OCI-LY1 (cell line): ENCODE data around the gene SNX5.

Experiments
- H2AFZ ChIP-seq: fragments of 200-600 bp; sonication (generic), shearing (Covaris generic); 2 replicates; pipeline ENCODE4 v1.6.0; 2014; ENCODE audit warnings: antibody characterized with exemption, mild to moderate bottlenecking, low read length
- H3F3A ChIP-seq: fragments of 200-600 bp; sonication (generic), shearing (Covaris generic); 2 replicates; pipeline ENCODE4 v1.6.0; 2014; ENCODE audit warnings: mild to moderate bottlenecking, antibody characterized with exemption, low read length, moderate library complexity; ENCODE audit not compliant: insufficient read depth
- H3K27ac ChIP-seq: fragments of 200-600 bp; sonication (generic); 2 replicates; pipeline ENCODE4 v1.5.1; 2014; ENCODE audit warnings: low read length, mixed run types, mild to moderate bottlenecking, low read depth; ENCODE audit not compliant: poor library complexity, severe bottlenecking
- H3K27me3 ChIP-seq: fragments of 200-600 bp; sonication (generic); 2 replicates; pipeline ENCODE4 v1.6.0; 2014; ENCODE audit warnings: antibody characterized with exemption, mild to moderate bottlenecking, low read length, moderate library complexity; ENCODE audit not compliant: insufficient read depth
- H3K36me3 ChIP-seq: fragments of 200-600 bp; sonication (generic); 2 replicates; pipeline ENCODE4 v1.6.1; 2014; ENCODE audit warnings: mild to moderate bottlenecking, antibody characterized with exemption, low read length, moderate library complexity, mixed read lengths; ENCODE audit not compliant: insufficient read depth
- H3K4me1 ChIP-seq: fragments of 200-600 bp; sonication (generic); 2 replicates; pipeline ENCODE4 v1.5.1; 2014; ENCODE audit warnings: mild to moderate bottlenecking, low read length, moderate library complexity; ENCODE audit not compliant: insufficient read depth, severe bottlenecking
- H3K4me2 ChIP-seq: fragments of 200-600 bp; sonication (generic), shearing (Covaris generic); 2 replicates; pipeline ENCODE4 v1.6.1; 2014; ENCODE audit warnings: low read length
- H3K4me3 ChIP-seq: fragments of 200-600 bp; sonication (generic); 2 replicates; pipeline ENCODE4 v1.5.1; 2014; ENCODE audit warnings: low read length, low read depth, mild to moderate bottlenecking, mixed read lengths; ENCODE audit not compliant: poor library complexity, severe bottlenecking
- H3K79me2 ChIP-seq: fragments of 200-600 bp; shearing (Covaris generic); 2 replicates; pipeline ENCODE4 v1.6.1; 2016; ENCODE audit warnings: mixed run types, low read length, mixed read lengths; ENCODE audit not compliant: insufficient read depth
- H3K9ac ChIP-seq: fragments of 200-600 bp; sonication (generic), shearing (Covaris generic); 2 replicates; pipeline ENCODE4 v1.6.1; 2014; ENCODE audit warnings: mild to moderate bottlenecking, low read length, mixed read lengths
- H3K9me2 ChIP-seq: fragments of 200-600 bp; sonication (generic), shearing (Covaris generic); 2 replicates; pipeline ENCODE4 v1.6.1; 2014; ENCODE audit warnings: low read depth, mild to moderate bottlenecking, low read length, mixed read lengths
- H3K9me3 ChIP-seq: fragments of 200-600 bp; shearing (Covaris generic); 2 replicates; pipeline ENCODE4 v1.6.1; 2014; ENCODE audit warnings: low read length, mixed read lengths
- H4K20me1 ChIP-seq: fragments of 200-600 bp; sonication (generic), shearing (Covaris generic); 2 replicates; pipeline ENCODE4 v1.6.0; 2016; ENCODE audit warnings: mild to moderate bottlenecking, low read length; ENCODE audit not compliant: insufficient read depth
- EZH2 ChIP-seq: fragments of 200-600 bp; sonication (generic), shearing (Covaris generic); IDR thresholded peaks from 2 replicates; pipeline ENCODE4 v1.8.0; 2017; ENCODE audit warnings: borderline replicate concordance, mixed run types, mild to moderate bottlenecking, antibody characterized with exemption, low read length, moderate library complexity, mixed read lengths
- TF ChIP-seq, protein P1 (sequence below): fragments of 200-600 bp; sonication (generic), shearing (Covaris generic); IDR thresholded peaks from 2 replicates; pipeline ENCODE4 v1.5.1; 2017; ENCODE audit warnings: mild to moderate bottlenecking, antibody characterized with exemption, low read length, moderate library complexity, mixed read lengths

Gene SNX5

DNA sequence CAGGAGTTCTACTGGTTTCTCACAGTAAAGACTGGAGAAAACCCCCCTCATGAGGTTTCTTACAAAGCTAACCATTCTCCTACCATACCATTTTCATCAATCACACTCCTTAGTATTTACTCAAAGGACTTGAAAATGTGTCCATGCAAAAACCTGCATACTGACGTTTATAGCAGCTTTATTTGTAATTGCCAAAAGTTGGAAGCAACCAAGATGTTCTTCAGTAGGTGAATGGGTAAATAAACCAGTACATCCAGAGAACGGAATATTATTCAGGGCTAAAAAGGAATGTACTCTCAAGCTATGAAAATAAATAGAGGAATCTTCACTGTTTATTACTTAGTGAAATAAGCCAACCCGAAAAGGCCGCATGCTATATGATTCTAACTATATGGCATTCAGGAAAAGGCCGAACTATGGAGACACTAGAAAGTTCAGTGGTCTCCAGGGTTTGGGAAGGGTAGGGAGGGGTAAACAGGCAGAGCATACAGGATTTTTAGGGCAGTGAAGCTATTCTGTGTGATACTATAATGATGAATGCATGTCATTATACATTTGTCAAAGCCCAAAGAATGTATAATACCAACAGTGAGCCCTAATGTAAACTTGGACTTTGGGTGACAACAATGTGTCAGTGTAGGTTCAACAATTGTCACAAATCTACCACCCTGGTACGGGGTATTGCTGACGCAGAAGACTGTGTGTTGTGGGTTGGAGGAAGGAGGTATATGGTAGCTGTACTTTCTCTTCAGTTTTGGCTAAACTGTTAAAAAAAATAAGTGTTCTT lies 50.6 kb downstream of the SNX5 start:
- Histone ChIP-seq H3K9me3 (no peaks in the 10 kb centered on the region), H3K9ac (no peak overlapping the region), H3K36me3 (no peaks in the 10 kb centered on the region)

GRCh38 chr20:17916433-17916891 lies 52.1 kb downstream of the SNX5 start:
- H3K79me2 ChIP-seq = no peaks in the 10 kb centered on the region
- no peaks in the 10 kb centered on the region for H3K36me3 ChIP-seq
- no peak for TF ChIP-seq EZH2
- TF ChIP-seq, protein P1, sequence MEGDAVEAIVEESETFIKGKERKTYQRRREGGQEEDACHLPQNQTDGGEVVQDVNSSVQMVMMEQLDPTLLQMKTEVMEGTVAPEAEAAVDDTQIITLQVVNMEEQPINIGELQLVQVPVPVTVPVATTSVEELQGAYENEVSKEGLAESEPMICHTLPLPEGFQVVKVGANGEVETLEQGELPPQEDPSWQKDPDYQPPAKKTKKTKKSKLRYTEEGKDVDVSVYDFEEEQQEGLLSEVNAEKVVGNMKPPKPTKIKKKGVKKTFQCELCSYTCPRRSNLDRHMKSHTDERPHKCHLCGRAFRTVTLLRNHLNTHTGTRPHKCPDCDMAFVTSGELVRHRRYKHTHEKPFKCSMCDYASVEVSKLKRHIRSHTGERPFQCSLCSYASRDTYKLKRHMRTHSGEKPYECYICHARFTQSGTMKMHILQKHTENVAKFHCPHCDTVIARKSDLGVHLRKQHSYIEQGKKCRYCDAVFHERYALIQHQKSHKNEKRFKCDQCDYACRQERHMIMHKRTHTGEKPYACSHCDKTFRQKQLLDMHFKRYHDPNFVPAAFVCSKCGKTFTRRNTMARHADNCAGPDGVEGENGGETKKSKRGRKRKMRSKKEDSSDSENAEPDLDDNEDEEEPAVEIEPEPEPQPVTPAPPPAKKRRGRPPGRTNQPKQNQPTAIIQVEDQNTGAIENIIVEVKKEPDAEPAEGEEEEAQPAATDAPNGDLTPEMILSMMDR = no peak
- peaks cover 4% of the 10 kb centered on the region; the same call in 1 of the 2 replicates for H3K27me3 ChIP-seq
- H3K9ac ChIP-seq = no peak overlapping the region
- H3F3A ChIP-seq = no peaks in the 10 kb centered on the region
- H3K27ac ChIP-seq = no peak overlapping the region
- H2AFZ ChIP-seq = no peak overlapping the region
- no peak overlapping the region for H3K4me2 ChIP-seq
- H4K20me1 ChIP-seq = no peaks in the 10 kb centered on the region
- H3K9me2 ChIP-seq = no peaks in the 10 kb centered on the region
- H3K9me3 ChIP-seq = no peaks in the 10 kb centered on the region
- H3K4me1 ChIP-seq = no peaks in the 10 kb centered on the region
- no peak overlapping the region for H3K4me3 ChIP-seq

More for the DNA sequence above, 50.6 kb downstream of the SNX5 start:
- Histone ChIP-seq H3K9me2 (no peaks in the 10 kb centered on the region), H3K27me3 (peaks cover 4% of the 10 kb centered on the region; the same call in 1 of the 2 replicates), H3K4me1 (no peaks in the 10 kb centered on the region), H4K20me1 (no peaks in the 10 kb centered on the region), H3K4me3 (no peak overlapping the region), H3F3A (no peaks in the 10 kb centered on the region), H3K79me2 (no peaks in the 10 kb centered on the region), H2AFZ (no peak overlapping the region), H3K27ac (no peak overlapping the region), H3K4me2 (no peak overlapping the region)
- TF ChIP-seq EZH2 = no peak
- TF ChIP-seq, protein P1 = no peak

- no peaks in the 10 kb centered on the region for H3K79me2 ChIP-seq
- no peak overlapping the region for H3K4me3 ChIP-seq
- no peaks in the 10 kb centered on the region for H3K9me3 ChIP-seq
- no peak overlapping the region for H3K4me2 ChIP-seq
- no peaks in the 10 kb centered on the region for H3K4me1 ChIP-seq
- H3K9ac ChIP-seq = no peak overlapping the region
- H3K27ac ChIP-seq = no peak overlapping the region
- H4K20me1 ChIP-seq = no peaks in the 10 kb centered on the region
- peaks cover 10% of the 10 kb centered on the region; the same call in 1 of the 2 replicates for H3K27me3 ChIP-seq
- no peak overlapping the region for H2AFZ ChIP-seq
- no peaks in the 10 kb centered on the region for H3K9me2 ChIP-seq
- TF ChIP-seq, protein P1 = no peak
- TF ChIP-seq EZH2 = no peak
- no peaks in the 10 kb centered on the region for H3F3A ChIP-seq
- H3K36me3 ChIP-seq = no peaks in the 10 kb centered on the region
Observed at GRCh38 chr20:17914957-17915356, 53.6 kb downstream of the SNX5 start.
